CD4-positive, alpha-beta T cell (primary cell): ENCODE data around the gene PLA2G4B. TPM values are rescaled to one million over a fixed set of nuclear protein-coding genes. Genes with fewer than 3 reads are reported as not detected.

Source experiments
- ATAC-seq: fragments of 200-7000 bp; cut with Tn5 transposase; one replicate; pipeline ENCODE4 v1.10.0; 2022; ENCODE audit warnings: mild to moderate bottlenecking; ENCODE audit not compliant: poor library complexity
- CTCF ChIA-PET: fragments of 350-600 bp; sonication (Branson Sonifier 250); formaldehyde crosslinking; loops from one replicate; lab custom pipeline; 2021; ENCODE audit warnings: antibody characterized with exemption, inconsistent platforms; lab: Charles Lee
- POLR2A ChIA-PET: fragments of 350-600 bp; sonication (Branson Sonifier 250); formaldehyde crosslinking; loops from one replicate; lab custom pipeline; 2021; ENCODE audit warnings: antibody characterized with exemption, inconsistent platforms; lab: Charles Lee
- DNase-seq, 14 experiments: peaks; one replicate each; pipeline ENCODE4 v3.0.0-alpha.2; 2013 to 2020; ENCODE audit warnings: mixed read lengths in 2 of 14
- H3K27ac ChIP-seq, 2 donors: one replicate each; pipeline versions ENCODE4 v1.5.1 to v1.7.0; 2013; ENCODE audit warnings: low read length in 2 of 2, low read depth in 1 of 2, mild to moderate bottlenecking in 1 of 2
- H3K27me3 ChIP-seq, 2 experiments: 1 replicate in 1 of 2; 2 replicates in 1 of 2; pipeline versions ENCODE4 v1.6.1 to v1.7.0; 2013; ENCODE audit warnings: low read length in 2 of 2, control low read depth in 1 of 2, mild to moderate bottlenecking in 1 of 2, moderate library complexity in 1 of 2; ENCODE audit not compliant: insufficient read depth in 2 of 2, control insufficient read depth in 1 of 2
- H3K36me3 ChIP-seq: one replicate; pipeline ENCODE4 v1.6.1; 2013; ENCODE audit warnings: low read length, control low read depth; ENCODE audit not compliant: insufficient read depth
- H3K4me1 ChIP-seq: one replicate; pipeline ENCODE4 v1.6.1; 2013; ENCODE audit warnings: low read length, control low read depth; ENCODE audit not compliant: insufficient read depth
- H3K4me3 ChIP-seq: one replicate; pipeline ENCODE4 v1.5.1; 2013; ENCODE audit warnings: mild to moderate bottlenecking, low read length, moderate library complexity
- H3K9me3 ChIP-seq, 2 experiments: 1 replicate in 1 of 2; 2 replicates in 1 of 2; pipeline versions ENCODE4 v1.6.1 to v1.7.0; 2013; ENCODE audit warnings: low read length in 2 of 2, mild to moderate bottlenecking in 2 of 2, control low read depth in 1 of 2, moderate library complexity in 1 of 2; ENCODE audit not compliant: control insufficient read depth in 1 of 2, insufficient read depth in 1 of 2
- H3K27ac Mint-ChIP-seq: one replicate; pipeline ENCODE4 v1.8.0; 2020; ENCODE audit warnings: mixed read lengths
- H3K27me3 Mint-ChIP-seq: one replicate; pipeline ENCODE4 v1.8.0; 2021; ENCODE audit warnings: mixed read lengths
- H3K36me3 Mint-ChIP-seq: one replicate; pipeline ENCODE4 v1.8.0; 2021; ENCODE audit warnings: low read depth, mixed read lengths
- H3K4me1 Mint-ChIP-seq: one replicate; pipeline ENCODE4 v1.8.0; 2021; ENCODE audit warnings: low read depth, mixed read lengths
- H3K4me3 Mint-ChIP-seq: one replicate; pipeline ENCODE4 v1.8.0; 2020; ENCODE audit warnings: mild to moderate bottlenecking, mixed read lengths
- H3K9me3 Mint-ChIP-seq: one replicate; pipeline ENCODE4 v1.8.0; 2020; ENCODE audit warnings: mixed read lengths
- CTCF ChIP-seq: fragments of 200-600 bp; IDR thresholded peaks from one replicate; pipeline ENCODE4 v1.8.0; 2022; ENCODE audit warnings: antibody characterized with exemption, mild to moderate bottlenecking
- intact Hi-C, 2 experiments: fragments of 100-400 bp; cut with DNase I in 1 of 2; cut with micrococcal nuclease in 1 of 2; formaldehyde crosslinking; loops; one replicate each; pipeline versions ENCODE4 v1.15.1 to v1.9.0; 2023 to 2025; cut with DNase I, micrococcal nuclease
- total RNA-seq, 174 experiments: library from RNA in 2 of 174; stranded (reverse) in 2 of 174; gene quantifications; one replicate each; pipeline ENCODE4 v1.2.3 and lab custom pipeline; 2021 to 2026

PLA2G4B gene
- total RNA-seq, 2 experiments from 2014 or later: 33.7 to 34.6 TPM

GRCh38 chr15:41868321-41868720 is 29.7 kb downstream of the PLA2G4B start:
- Histone ChIP-seq H3K36me3 (no peaks in the 10 kb centered on the region), H3K4me1 (peaks cover 16% of the 10 kb centered on the region), H3K27me3 (no peaks in the 10 kb centered on the region), H3K9me3 (no peaks in the 10 kb centered on the region), H3K4me3 (no peak overlapping the region), H3K27ac (no peak overlapping the region)
- POLR2A ChIA-PET: interaction anchor here (0.6 kb wide), 1 partner anchor 1081 kb away, joined by 5 read pairs; no protein-coding TSS in a partner anchor
- Mint-ChIP-seq H3K36me3 (no peaks in the 10 kb centered on the region), H3K27me3 (no peaks in the 10 kb centered on the region), H3K27ac (no peak overlapping the region), H3K4me3 (no peak overlapping the region), H3K4me1 (peaks cover 10% of the 10 kb centered on the region), H3K9me3 (no peaks in the 10 kb centered on the region)
- DNase-seq: no peak
- intact Hi-C loops: no loop called here
- CTCF ChIA-PET: no interaction called here
- no peak for TF ChIP-seq CTCF
- ATAC-seq: no peak

GRCh38 chr15:41869770-41870688 is 31.4 kb downstream of the PLA2G4B start:
- no peak for TF ChIP-seq CTCF
- Histone ChIP-seq H3K36me3 (no peaks in the 10 kb centered on the region), H3K27ac (no peak overlapping the region), H3K27me3 (no peaks in the 10 kb centered on the region), H3K9me3 (no peaks in the 10 kb centered on the region), H3K4me3 (no peak overlapping the region), H3K4me1 (peaks cover 16% of the 10 kb centered on the region)
- no peaks in the 10 kb centered on the region for H3K9me3 Mint-ChIP-seq
- intact Hi-C loops: no loop called here
- ChIA-PET POLR2A (interaction anchor here (0.5 to 2.7 kb wide), 7 partner anchors 18 to 531 kb away, joined by 3 to 17 read pairs (median 3); partner anchors contain the start of genes JMJD7, MAPKBP1 and SPTBN5), CTCF (interaction anchor here (1.2 kb wide), 2 partner anchors 35 to 95 kb away, joined by 3 read pairs; no protein-coding TSS in a partner anchor)
- no peak overlapping the region for H3K4me3 Mint-ChIP-seq
- no peaks in the 10 kb centered on the region for H3K27me3 Mint-ChIP-seq
- no peaks in the 10 kb centered on the region for H3K36me3 Mint-ChIP-seq
- peaks cover 10% of the 10 kb centered on the region for H3K4me1 Mint-ChIP-seq
- no peak for DNase-seq
- H3K27ac Mint-ChIP-seq: peak overlapping the region; percentile 72
- no peak for ATAC-seq

GRCh38 chr15:41870689-41871081 is 32.0 kb downstream of the PLA2G4B start:
- Mint-ChIP-seq H3K9me3 (no peaks in the 10 kb centered on the region), H3K36me3 (no peaks in the 10 kb centered on the region), H3K27me3 (no peaks in the 10 kb centered on the region), H3K27ac (peak overlapping the region; percentile 72), H3K4me3 (no peak overlapping the region), H3K4me1 (peaks cover 10% of the 10 kb centered on the region)
- no peak for TF ChIP-seq CTCF
- H3K36me3 ChIP-seq: no peaks in the 10 kb centered on the region
- CTCF ChIA-PET: interaction anchor here (1.2 kb wide), 2 partner anchors 34 to 96 kb away, joined by 3 read pairs; no protein-coding TSS in a partner anchor
- peak; percentile 30 to 81 (median 58) for DNase-seq
- ATAC-seq: peak; percentile 97
- H3K27ac ChIP-seq: no peak overlapping the region
- intact Hi-C loops: no loop called here
- POLR2A ChIA-PET: interaction anchor here (0.5 to 2.7 kb wide), 8 partner anchors 10 to 532 kb away, joined by 3 to 17 read pairs (median 3); partner anchors contain the start of genes JMJD7, MAPKBP1 and SPTBN5
- no peak overlapping the region for H3K4me3 ChIP-seq
- no peaks in the 10 kb centered on the region for H3K27me3 ChIP-seq
- peaks cover 16% of the 10 kb centered on the region for H3K4me1 ChIP-seq
- no peaks in the 10 kb centered on the region for H3K9me3 ChIP-seq
